Measurements from ENCODE around the gene KLK8. TPM values are rescaled to one million over a fixed set of nuclear protein-coding genes. Genes with fewer than 3 reads are reported as not detected.

KLK8 gene, protein sequence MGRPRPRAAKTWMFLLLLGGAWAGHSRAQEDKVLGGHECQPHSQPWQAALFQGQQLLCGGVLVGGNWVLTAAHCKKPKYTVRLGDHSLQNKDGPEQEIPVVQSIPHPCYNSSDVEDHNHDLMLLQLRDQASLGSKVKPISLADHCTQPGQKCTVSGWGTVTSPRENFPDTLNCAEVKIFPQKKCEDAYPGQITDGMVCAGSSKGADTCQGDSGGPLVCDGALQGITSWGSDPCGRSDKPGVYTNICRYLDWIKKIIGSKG
- total RNA-seq, result not detected in 2 replicates
- long read RNA-seq, result 0 reads

DNA sequence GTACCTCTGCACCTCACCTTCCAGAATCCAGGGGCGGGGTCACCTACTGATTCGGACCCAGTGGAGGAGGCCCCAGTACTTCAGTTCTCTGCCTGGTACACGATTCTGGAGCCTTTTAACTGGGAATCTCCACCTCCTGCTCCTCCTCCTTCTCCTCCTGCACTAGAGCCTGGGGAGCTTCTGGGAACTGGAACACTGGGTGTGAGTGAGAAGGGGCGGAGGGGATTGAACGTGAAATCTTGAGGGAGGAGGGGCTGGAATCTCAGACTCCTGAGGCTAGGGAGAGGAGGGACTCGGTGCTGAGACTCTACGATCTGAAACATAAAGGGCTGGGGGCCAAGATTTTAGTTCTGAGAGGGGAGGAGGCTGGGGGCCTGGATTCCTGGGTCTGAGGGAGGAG, at the start of gene KLK8:
Gene KLK8 (minus strand): TSS at position 90 of the 400 bp plus-strand sequence. CDS start 437 bp downstream, outside the sequence.
- Mint-ChIP-seq H3K4me1 (ENCODE audit: unreplicated experiment) (no peaks in the 10 kb centered on the region), H3K36me3 (ENCODE audit: unreplicated experiment) (no peaks in the 10 kb centered on the region), H3K27ac (ENCODE audit: unreplicated experiment) (no peak within 1 kb of the TSS), H3K4me3 (ENCODE audit: unreplicated experiment) (no peak within 1 kb of the TSS), H3K9me3 (ENCODE audit: unreplicated experiment) (peaks cover 5% of the 10 kb centered on the region), H3K27me3 (ENCODE audit: unreplicated experiment) (no peaks in the 10 kb centered on the region)
- TF ChIP-seq, protein P1, sequence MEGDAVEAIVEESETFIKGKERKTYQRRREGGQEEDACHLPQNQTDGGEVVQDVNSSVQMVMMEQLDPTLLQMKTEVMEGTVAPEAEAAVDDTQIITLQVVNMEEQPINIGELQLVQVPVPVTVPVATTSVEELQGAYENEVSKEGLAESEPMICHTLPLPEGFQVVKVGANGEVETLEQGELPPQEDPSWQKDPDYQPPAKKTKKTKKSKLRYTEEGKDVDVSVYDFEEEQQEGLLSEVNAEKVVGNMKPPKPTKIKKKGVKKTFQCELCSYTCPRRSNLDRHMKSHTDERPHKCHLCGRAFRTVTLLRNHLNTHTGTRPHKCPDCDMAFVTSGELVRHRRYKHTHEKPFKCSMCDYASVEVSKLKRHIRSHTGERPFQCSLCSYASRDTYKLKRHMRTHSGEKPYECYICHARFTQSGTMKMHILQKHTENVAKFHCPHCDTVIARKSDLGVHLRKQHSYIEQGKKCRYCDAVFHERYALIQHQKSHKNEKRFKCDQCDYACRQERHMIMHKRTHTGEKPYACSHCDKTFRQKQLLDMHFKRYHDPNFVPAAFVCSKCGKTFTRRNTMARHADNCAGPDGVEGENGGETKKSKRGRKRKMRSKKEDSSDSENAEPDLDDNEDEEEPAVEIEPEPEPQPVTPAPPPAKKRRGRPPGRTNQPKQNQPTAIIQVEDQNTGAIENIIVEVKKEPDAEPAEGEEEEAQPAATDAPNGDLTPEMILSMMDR (IDR thresholded peaks at IDR 0.05), result no peak
- DNase-seq (ENCODE audit: extremely low spot score, unreplicated experiment), result no peak

DNA sequence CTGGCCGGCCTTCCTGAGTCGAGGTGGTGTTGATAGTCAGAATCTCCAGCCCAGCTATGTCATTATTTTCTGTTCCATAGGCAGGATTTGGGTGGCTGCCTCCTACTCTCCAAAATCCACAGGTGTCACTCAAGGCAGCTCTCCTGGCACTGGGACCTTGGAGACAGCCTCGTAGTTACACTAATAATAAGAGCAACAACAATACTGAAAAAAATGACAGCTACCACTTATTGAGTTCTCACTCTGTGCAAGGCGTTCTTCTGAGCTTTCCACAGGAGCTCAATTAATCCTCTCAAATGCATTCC, 45.6 kb upstream of the KLK8 start:
- TF ChIP-seq, protein P1 (IDR thresholded peaks at IDR 0.05), result no peak
- H3K4me1 Mint-ChIP-seq (ENCODE audit: unreplicated experiment), result no peaks in the 10 kb centered on the region
- H3K36me3 Mint-ChIP-seq (ENCODE audit: unreplicated experiment), result no peaks in the 10 kb centered on the region
- H3K27ac Mint-ChIP-seq (ENCODE audit: unreplicated experiment), result no peak overlapping the region
- no peaks in the 10 kb centered on the region for H3K27me3 Mint-ChIP-seq (ENCODE audit: unreplicated experiment)
- DNase-seq (ENCODE audit: extremely low spot score, unreplicated experiment), result no peak
- H3K9me3 Mint-ChIP-seq (ENCODE audit: unreplicated experiment), result peaks cover 19% of the 10 kb centered on the region
- H3K4me3 Mint-ChIP-seq (ENCODE audit: unreplicated experiment), result no peak overlapping the region

DNA sequence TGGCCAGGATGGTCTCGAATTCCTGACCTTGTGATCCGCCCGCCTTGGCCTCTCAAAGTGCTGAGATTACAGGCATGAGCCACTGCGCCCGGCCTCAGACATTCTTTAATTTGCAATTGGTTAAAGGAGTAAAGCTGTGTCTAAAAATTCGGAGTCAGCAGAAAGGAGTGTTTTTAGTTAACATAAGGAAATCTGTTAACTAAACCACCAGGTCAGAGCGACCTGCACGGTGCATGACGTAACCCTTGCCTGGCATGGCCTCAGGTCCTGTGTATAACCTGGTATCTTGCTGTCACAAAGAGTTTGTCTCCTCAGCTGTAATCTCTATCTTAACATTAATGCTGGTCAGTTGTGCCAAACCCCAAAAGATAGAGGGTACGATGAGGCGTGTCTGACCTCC, 42.9 kb upstream of the KLK8 start:
- DNase-seq (ENCODE audit: extremely low spot score, unreplicated experiment), result no peak
- H3K9me3 Mint-ChIP-seq (ENCODE audit: unreplicated experiment), result peaks cover 11% of the 10 kb centered on the region
- TF ChIP-seq, protein P1 (IDR thresholded peaks at IDR 0.05), result no peak
- H3K27ac Mint-ChIP-seq (ENCODE audit: unreplicated experiment), result no peak overlapping the region
- H3K4me1 Mint-ChIP-seq (ENCODE audit: unreplicated experiment), result no peaks in the 10 kb centered on the region
- H3K36me3 Mint-ChIP-seq (ENCODE audit: unreplicated experiment), result no peaks in the 10 kb centered on the region
- no peaks in the 10 kb centered on the region for H3K27me3 Mint-ChIP-seq (ENCODE audit: unreplicated experiment)
- H3K4me3 Mint-ChIP-seq (ENCODE audit: unreplicated experiment), result no peak overlapping the region

DNA sequence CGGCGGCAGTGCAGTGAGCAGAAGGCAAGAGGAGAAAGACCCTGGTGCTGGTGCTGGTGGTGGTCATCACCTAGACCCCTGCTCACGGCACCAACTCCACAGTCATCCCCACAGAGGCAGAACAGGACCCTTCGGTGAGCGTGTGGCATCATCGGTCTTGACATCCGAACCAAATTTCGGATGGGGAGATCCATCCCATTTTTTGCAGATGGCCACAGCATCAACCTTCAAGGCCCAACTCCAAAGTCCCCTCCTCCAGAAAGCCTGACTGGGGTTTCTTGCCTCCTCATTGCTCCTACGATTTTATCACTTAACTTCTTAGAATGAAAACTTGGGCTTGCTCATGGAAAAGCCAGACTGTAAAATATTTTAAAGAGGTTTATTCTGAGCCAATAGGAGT, 42.1 kb upstream of the KLK8 start:
- H3K27me3 Mint-ChIP-seq (ENCODE audit: unreplicated experiment), result no peaks in the 10 kb centered on the region
- H3K27ac Mint-ChIP-seq (ENCODE audit: unreplicated experiment), result no peak overlapping the region
- DNase-seq (ENCODE audit: extremely low spot score, unreplicated experiment), result no peak
- H3K4me1 Mint-ChIP-seq (ENCODE audit: unreplicated experiment), result no peaks in the 10 kb centered on the region
- peaks cover 11% of the 10 kb centered on the region for H3K9me3 Mint-ChIP-seq (ENCODE audit: unreplicated experiment)
- TF ChIP-seq, protein P1 (IDR thresholded peaks at IDR 0.05), result no peak
- H3K4me3 Mint-ChIP-seq (ENCODE audit: unreplicated experiment), result no peak overlapping the region
- no peaks in the 10 kb centered on the region for H3K36me3 Mint-ChIP-seq (ENCODE audit: unreplicated experiment)

DNA sequence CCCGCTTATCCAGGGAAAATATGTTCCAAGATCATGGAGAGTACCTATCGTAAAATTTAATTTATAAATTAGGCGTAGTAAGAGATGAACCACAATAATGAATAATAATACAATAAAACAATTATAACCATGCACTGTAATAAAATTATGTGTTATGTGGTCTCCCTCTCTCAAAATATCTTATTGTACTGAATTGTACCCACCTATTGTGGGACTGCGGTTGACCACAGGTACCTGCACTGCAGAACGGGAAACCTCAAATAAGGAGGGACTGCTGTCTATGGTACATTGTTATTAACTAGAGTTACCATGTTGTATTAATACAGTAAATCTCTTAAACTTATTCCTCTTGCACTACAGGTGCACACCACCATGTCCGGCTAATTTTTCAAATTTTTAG, 38.7 kb upstream of the KLK8 start:
- Mint-ChIP-seq H3K9me3 (ENCODE audit: unreplicated experiment) (peaks cover 10% of the 10 kb centered on the region), H3K4me3 (ENCODE audit: unreplicated experiment) (no peak overlapping the region), H3K4me1 (ENCODE audit: unreplicated experiment) (no peaks in the 10 kb centered on the region), H3K27ac (ENCODE audit: unreplicated experiment) (no peak overlapping the region), H3K27me3 (ENCODE audit: unreplicated experiment) (no peaks in the 10 kb centered on the region), H3K36me3 (ENCODE audit: unreplicated experiment) (no peaks in the 10 kb centered on the region)
- no peak for DNase-seq (ENCODE audit: extremely low spot score, unreplicated experiment)
- TF ChIP-seq, protein P1 (IDR thresholded peaks at IDR 0.05), result no peak

Measured in osteocyte (in vitro differentiated cells).